ENCODE measurements around the gene SLC16A3. TPM values are rescaled to one million over a fixed set of nuclear protein-coding genes. Genes with fewer than 3 reads are reported as not detected.

Gene SLC16A3
- 94.0 and 272 TPM in 2 replicates for total RNA-seq

GRCh38 chr17:82228842-82229697 is at the start of gene SLC16A3:
SLC16A3 (plus strand) TSS chr17:82229042; CDS start chr17:82236009, 6,967 bp downstream.

GRCh38 chr17:82212331-82213250 is 16.3 kb upstream of the SLC16A3 start, which contains the start of gene CCDC57:
CCDC57 (minus strand) TSS chr17:82212842; CDS start chr17:82201944, 10,898 bp downstream.

GRCh38 chr17:82273327-82274133 is 44.7 kb downstream of the SLC16A3 start, which contains the start of gene CSNK1D:
CSNK1D (minus strand) TSS chr17:82273700; CDS start chr17:82273381, 319 bp downstream.

Other genes starting within 250 kb of the SLC16A3 start
- 11.7 and 17.8 TPM in 2 replicates for gene CENPX, start 206.2 kb upstream of the SLC16A3 start, total RNA-seq
- 2.7 and 7.8 TPM in 2 replicates for gene LRRC45, start 205.7 kb upstream of the SLC16A3 start, total RNA-seq
- gene RAC3, start 197.4 kb upstream of the SLC16A3 start, total RNA-seq: 16.7 and 22.6 TPM in 2 replicates
- gene DCXR, start 191.3 kb upstream of the SLC16A3 start, total RNA-seq: 40.5 and 110 TPM in 2 replicates
- gene RFNG, start 177.2 kb upstream of the SLC16A3 start, total RNA-seq: 42.7 and 45.4 TPM in 2 replicates
- gene GPS1, start 177.1 kb upstream of the SLC16A3 start, total RNA-seq: 75.2 and 84.1 TPM in 2 replicates
- 104 and 133 TPM in 2 replicates for gene DUS1L, start 163.2 kb upstream of the SLC16A3 start, total RNA-seq
- 60.1 and 202 TPM in 2 replicates for gene FASN, start 130.8 kb upstream of the SLC16A3 start, total RNA-seq
- 8.5 and 16.2 TPM in 2 replicates for gene CCDC57, start 16.2 kb upstream of the SLC16A3 start, total RNA-seq
- gene CSNK1D, start 44.7 kb downstream of the SLC16A3 start, total RNA-seq: 63.6 and 105 TPM in 2 replicates
- gene CD7, start 88.6 kb downstream of the SLC16A3 start, total RNA-seq: not detected in 2 replicates
- gene SECTM1, start 104.7 kb downstream of the SLC16A3 start, total RNA-seq: 11.6 and 18.5 TPM in 2 replicates
- not detected in 2 replicates for gene TEX19, start 130.2 kb downstream of the SLC16A3 start, total RNA-seq
- not detected in 2 replicates for gene UTS2R, start 142.7 kb downstream of the SLC16A3 start, total RNA-seq
- 5.5 and 13.2 TPM in 2 replicates for gene HEXD, start 189.3 kb downstream of the SLC16A3 start, total RNA-seq
- gene OGFOD3, start 189.5 kb downstream of the SLC16A3 start, total RNA-seq: 21.9 and 28.2 TPM in 2 replicates
- gene CYBC1, start 221.7 kb downstream of the SLC16A3 start, total RNA-seq: 37.6 and 54.3 TPM in 2 replicates
- gene NARF, start 229.7 kb downstream of the SLC16A3 start, total RNA-seq: 28.4 and 55.1 TPM in 2 replicates

All from nasal cavity respiratory epithelium epithelial cell of viscerocranial mucosa (primary cell).